AG04449 (cell line): ENCODE results near the gene PKNOX1.
A peak's percentile ranks its signal among the peaks of the same experiment; 100 is the strongest.

Source experiments
- CTCF ChIA-PET: fragments of 350-600 bp; formaldehyde crosslinking; extraction: SDS; loops from one replicate; lab custom pipeline; 2021; ENCODE audit warnings: antibody characterized with exemption; lab: Yijun Ruan, JAX
- POLR2A ChIA-PET: fragments of 400-600, 350-600 bp; formaldehyde crosslinking; extraction: SDS; loops from one replicate; lab custom pipeline; 2020; ENCODE audit warnings: antibody characterized with exemption, inconsistent platforms; lab: Yijun Ruan, JAX
- DNase-seq: peaks from one replicate; pipeline ENCODE4 v3.0.0-alpha.2; 2010; ENCODE audit warnings: low read depth, low spot score
- H3K4me3 ChIP-seq: 2 replicates; pipeline ENCODE4 v1.5.1; 2011; ENCODE audit warnings: low read depth, mild to moderate bottlenecking, control low read depth, low read length
- CTCF ChIP-seq: IDR thresholded peaks from one replicate; pipeline ENCODE4 v1.5.1; 2011; ENCODE audit warnings: mild to moderate bottlenecking, moderate library complexity, low read length, control low read depth, inconsistent platforms; ENCODE audit not compliant: insufficient read depth; ENCODE audit errors: missing control alignments

The PKNOX1 gene

GRCh38 chr21:43023175-43023574 is 48.8 kb downstream of the PKNOX1 start:
- ChIA-PET CTCF (no interaction called here), POLR2A (no interaction called here)
- no peak overlapping the region for H3K4me3 ChIP-seq
- no peak for DNase-seq
- TF ChIP-seq CTCF = no peak

- POLR2A ChIA-PET = no interaction called here
- no peak overlapping the region for H3K4me3 ChIP-seq
- CTCF ChIA-PET = interaction anchor here (1.2 kb wide), 1 partner anchor 9 kb away, joined by 3 read pairs; no protein-coding TSS in a partner anchor
- no peak for TF ChIP-seq CTCF
- DNase-seq = no peak
Observed at GRCh38 chr21:43024439-43025136, 50.2 kb downstream of the PKNOX1 start.

GRCh38 chr21:43025636-43026180 is 51.3 kb downstream of the PKNOX1 start:
- no peak for TF ChIP-seq CTCF
- POLR2A ChIA-PET = no interaction called here
- H3K4me3 ChIP-seq = no peak overlapping the region
- DNase-seq = peak; percentile 83
- CTCF ChIA-PET = interaction anchor here (1.0 kb wide), 1 partner anchor 11 kb away, joined by 3 read pairs; no protein-coding TSS in a partner anchor

- H3K4me3 ChIP-seq = no peak overlapping the region
- POLR2A ChIA-PET = no interaction called here
- DNase-seq = no peak
- no peak for TF ChIP-seq CTCF
- CTCF ChIA-PET = no interaction called here
Observed at GRCh38 chr21:43027846-43028731, 53.7 kb downstream of the PKNOX1 start.

GRCh38 chr21:43029785-43030184 is 55.4 kb downstream of the PKNOX1 start:
- no peak for TF ChIP-seq CTCF
- ChIA-PET CTCF (no interaction called here), POLR2A (no interaction called here)
- no peak for DNase-seq
- H3K4me3 ChIP-seq = no peak overlapping the region

GRCh38 chr21:43031121-43031619 is 56.8 kb downstream of the PKNOX1 start:
- no peak for DNase-seq
- H3K4me3 ChIP-seq = no peak overlapping the region
- CTCF ChIA-PET = interaction anchor here (1.0 kb wide), 1 partner anchor 24 kb away, joined by 3 read pairs; no protein-coding TSS in a partner anchor
- no peak for TF ChIP-seq CTCF
- POLR2A ChIA-PET = no interaction called here
